CD4-positive, alpha-beta T cell treated with Interferon gamma for 1 hour (primary cell): ENCODE data around the gene GPN2.

Source experiments
- DNase-seq: peaks from one replicate; pipeline ENCODE4 v3.0.0-alpha.2; 2020

Gene GPN2

DNA sequence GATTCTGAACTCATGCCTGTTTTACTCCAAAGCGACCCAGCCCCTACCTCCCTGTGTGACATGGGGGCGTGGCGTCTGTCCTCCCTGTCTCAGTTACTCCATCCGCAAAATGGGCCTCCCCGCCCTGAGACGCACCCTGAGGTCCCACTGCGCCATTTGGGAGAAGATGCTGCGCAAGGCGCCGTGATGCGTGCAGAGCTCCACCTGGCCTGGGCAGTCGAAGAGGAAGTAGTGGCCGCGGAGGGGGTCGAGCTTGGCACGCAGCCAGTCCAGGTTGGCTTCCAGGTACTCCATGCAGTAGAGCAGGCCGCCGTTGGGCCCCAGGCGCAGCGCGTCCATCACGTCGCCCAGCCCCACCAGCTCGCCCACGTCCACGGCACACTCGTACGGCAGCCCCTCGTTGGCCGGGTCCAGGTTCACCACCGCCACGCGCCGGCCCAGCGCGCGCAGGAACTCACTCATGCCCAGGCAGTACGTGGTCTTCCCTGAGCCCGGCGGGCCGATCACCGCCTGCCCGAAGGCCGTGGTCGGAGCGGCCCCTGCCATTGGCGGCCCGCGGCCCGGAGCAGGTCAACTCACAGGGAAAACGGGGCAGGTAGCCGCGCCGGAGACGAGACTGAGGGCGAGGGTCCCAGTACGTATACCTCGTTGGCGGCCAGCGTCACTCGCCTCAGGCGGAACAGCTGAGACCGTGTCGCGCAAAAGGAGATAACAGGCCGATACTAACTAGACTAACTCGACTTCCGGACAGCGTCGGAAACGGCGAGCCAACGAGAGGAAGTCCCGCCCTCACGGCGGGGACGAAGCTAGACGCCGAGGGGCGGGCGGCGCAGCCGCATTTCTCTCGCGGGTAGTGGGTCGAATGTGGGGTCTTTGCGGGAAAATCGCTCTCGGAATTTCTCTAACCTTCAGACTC is at the start of gene GPN2:
GPN2 (minus strand) TSS at position 733 of the 916 bp plus-strand sequence; CDS start at position 546, 187 bp downstream.
- peak; percentile 78 for DNase-seq

DNA sequence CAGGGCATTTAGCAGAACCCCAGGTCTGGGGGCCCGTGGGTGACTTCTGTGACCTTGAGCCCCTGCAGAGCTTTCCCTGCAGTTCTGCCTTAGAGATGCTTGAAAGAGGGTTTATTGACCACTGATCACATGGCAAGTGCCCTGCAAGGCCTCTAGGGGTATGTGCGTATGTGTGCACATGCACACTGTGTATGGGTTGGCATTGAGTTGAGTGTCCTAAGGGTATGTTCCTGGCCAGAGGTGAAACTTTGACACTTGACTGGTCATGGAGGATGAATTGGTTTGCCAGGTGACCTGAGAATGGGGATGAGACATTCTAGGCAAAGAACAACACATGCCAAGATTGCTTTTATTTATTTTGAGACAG is 48.6 kb upstream of the GPN2 start:
- no peak for DNase-seq

- no peak for DNase-seq
These were observed 48.0 kb upstream of the GPN2 start for GRCh38 chr1:26938004-26938658.

GRCh38 chr1:26936823-26937222 is 46.7 kb upstream of the GPN2 start:
- DNase-seq = no peak

DNA sequence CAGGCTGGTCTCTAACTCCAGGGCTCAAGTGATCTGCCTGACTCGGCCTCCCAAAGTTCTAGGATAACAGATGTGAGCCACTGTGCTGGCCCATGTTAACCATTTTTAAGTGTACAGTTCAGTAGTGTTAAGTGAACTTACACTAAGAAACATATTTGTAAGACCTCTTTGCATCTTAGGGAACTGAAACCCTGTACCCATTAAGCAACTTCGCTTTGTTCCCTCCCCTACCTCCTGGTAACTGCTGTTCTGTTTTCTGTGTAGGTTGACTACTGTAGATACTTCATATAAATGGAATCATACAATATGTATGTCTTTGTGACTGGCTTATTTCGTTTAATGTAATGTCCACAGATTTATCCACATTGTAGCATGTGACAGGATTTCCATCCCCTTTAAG is 42.4 kb upstream of the GPN2 start:
- DNase-seq = no peak

GRCh38 chr1:26923711-26924110 is 33.6 kb upstream of the GPN2 start:
- DNase-seq = no peak

DNA sequence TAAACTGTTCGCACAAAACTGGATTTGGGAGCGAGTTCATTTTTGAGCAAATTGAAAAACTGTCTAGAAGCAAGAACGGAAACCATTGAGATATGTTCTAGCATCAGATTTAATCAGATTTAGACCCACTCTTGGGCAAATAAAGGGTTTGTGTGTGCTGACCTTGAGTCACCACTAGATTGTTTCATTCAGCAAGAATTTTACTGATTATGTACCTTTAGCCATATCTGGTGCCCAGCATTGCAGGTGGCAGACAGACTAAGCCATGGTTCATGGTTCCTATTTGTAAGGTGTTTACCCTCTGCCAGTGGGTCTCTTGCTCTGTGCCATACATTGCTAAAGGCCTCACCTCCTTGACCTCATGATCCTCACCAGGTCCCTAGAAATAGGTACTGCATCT is 32.8 kb upstream of the GPN2 start:
- no peak for DNase-seq

GRCh38 chr1:26922431-26922729 is 32.3 kb upstream of the GPN2 start:
- DNase-seq = no peak

DNA sequence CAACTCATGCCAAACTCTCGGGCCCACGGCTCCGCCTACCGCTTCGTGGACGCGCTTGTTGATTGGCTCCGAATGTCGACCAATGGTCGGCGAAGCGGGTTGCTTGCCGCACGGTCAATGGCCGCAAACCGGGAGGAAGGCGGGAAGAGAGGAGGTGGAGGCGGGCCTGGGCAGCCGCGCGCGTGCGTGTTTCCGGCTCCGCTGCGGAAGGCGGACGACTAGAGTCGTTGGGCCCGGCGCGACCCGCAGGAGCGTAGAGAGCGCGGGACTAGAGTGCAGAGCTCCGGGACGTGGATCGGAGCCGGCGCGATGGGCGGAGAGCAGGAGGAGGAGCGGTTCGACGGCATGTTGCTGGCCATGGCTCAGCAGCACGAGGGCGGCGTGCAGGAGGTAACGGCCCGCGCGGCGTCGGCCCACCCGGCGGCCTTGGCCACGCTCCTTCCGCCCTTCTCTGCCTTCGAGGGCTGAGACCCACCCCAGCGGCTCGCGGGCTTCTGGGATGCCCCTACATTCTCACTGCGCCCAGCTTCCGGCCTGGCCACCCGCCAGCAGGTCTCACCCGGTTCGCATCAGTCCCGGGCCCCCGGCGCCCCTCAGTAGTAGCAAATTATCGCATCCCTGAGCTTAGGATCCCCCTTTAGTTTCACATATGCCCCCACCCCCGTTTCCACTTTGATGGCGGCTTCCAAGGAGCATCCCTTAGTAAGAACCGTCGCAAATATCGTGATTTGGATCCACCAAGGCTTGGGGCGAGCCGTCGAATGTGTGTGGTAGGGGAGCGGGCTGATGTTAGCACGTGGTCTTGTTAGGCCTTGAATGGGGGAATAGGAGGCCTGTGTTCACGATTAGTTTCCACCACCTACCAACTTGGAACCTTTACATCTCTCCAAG is 31.7 kb upstream of the GPN2 start, which contains the start of gene NUDC:
NUDC (plus strand) TSS at position 204 of the 891 bp plus-strand sequence; CDS start at position 310, 106 bp downstream.
- peak; percentile 96 for DNase-seq

GRCh38 chr1:26921126-26921539 is 31.1 kb upstream of the GPN2 start:
- no peak for DNase-seq

DNA sequence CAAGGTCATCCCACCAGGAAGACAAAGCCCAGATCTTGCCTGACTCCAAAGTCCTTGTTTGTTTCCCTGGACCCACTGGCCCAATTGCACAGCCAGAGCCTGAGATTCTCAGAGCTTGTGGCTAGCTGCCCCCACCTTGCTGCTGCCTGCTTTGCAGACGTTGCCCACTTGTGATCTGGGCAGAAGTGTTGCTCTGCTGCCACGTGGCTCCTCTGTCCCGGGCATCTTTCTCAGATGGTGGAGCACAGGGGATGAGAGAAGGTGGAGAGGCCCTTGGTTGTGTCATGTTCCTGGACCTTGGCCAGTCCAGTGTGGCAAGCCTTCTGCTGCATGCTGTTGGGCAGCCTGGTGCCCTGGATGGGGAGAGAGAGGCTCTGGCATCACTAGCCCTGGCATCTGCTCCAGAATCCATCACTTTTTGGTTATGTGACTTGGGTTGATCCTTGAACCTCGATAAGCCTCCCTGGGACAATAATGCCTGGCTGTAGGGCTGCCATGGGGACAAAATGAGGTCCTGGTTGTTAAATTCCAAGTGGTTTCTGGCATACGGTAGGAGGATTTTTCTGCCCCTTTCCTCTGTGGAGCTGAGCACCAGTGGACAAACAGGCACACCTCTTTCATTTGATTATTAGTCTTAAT is 25.2 kb upstream of the GPN2 start:
- DNase-seq = no peak

DNA sequence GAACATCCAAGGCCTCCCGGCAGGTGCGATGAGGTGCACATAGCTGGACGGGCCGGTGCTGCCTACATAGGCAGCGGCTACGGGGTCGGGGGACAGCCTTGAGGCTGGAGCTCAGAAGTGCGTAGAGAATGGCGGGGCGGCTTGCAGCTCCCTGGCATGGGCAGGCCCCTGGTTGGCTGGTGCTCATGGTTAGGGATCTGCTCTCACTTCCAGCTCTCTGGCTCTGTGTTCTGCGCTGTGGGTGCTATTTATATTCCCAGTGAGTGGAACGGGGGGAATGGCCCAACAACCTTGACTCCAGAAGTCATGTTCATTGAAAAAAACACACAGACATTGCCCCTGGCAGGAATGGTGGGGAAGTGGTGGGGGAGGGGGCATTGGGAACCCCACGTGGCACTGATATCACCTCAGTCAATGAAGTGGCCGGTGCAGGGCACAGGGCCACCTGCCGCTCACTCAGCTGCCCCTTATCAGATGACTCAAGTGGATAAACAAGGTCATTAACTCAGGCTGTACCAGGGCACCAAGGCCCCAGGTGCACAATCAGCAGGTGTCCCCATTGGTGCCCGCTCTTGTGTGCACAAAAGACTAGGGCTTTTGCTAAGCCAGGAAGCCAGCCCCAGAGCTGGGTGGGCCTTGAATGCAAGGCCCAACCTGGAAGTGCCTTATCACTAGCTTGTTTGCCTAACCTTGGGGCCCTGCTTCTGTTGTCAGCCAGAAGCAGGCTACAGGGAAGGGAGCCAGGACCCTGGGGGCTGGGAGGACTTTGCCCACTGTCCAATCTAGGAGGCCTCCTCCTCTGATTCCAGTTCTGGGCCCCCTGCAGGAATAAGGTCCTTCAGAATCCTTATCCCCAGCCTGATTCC is 23.9 kb upstream of the GPN2 start, which contains the start of gene NR0B2:
NR0B2 (minus strand) TSS at position 222 of the 866 bp plus-strand sequence; CDS start at position 187, 35 bp downstream.
- no peak for DNase-seq

GRCh38 chr1:26913389-26913753 is 23.3 kb upstream of the GPN2 start:
- DNase-seq = no peak

DNA sequence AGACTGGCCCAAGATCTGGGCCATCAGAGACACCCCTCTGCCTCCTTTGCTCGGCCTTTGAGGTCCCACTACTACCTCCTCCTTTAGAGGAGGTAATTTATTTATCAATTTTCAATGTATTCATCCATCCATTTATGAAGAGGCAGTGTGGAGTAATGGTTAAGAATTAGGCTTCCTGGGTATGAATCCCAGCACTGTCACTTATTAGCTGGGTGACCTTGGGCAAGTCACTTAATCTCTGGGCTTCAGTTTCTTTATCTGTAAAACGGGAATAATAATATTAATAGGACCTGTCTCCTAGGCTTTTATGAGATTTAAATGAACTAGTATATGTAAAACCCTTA is 22.0 kb upstream of the GPN2 start:
- no peak for DNase-seq

DNA sequence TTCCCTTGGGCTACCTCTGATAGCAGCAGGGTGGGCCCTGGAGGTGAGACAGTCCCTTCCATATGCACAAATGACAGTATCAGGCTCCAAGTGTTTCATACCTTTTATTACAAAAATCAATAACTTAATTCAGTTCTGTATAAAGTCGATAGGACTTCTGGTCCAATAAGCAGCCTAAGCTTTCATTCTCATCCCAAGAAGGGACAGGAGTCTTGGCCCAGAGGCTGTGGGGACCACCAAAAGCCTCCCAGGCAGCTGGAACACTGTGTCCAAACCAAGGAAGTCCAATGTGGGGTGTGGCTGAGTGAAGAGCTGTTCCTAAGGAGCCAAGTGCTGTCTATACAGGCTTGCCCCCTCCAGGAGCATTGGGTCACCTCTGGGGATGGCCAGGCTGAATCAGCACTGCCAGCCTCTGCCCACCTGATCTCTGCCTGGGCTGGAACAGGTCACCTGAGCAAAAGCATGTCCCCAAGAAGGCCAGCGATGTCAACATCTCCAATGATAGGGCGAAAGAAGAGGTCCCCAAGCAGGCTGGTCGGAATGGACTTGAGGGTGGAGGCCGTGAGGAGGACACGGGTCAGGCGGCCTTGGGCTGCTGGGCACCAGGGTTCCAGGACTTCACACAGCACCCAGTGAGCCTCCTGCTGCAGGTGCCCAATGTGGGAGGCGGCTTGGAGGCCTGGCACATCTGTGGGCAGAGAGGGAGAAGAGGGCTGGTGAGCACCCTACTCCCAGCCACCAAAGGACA is 21.5 kb upstream of the GPN2 start:
- no peak for DNase-seq

DNA sequence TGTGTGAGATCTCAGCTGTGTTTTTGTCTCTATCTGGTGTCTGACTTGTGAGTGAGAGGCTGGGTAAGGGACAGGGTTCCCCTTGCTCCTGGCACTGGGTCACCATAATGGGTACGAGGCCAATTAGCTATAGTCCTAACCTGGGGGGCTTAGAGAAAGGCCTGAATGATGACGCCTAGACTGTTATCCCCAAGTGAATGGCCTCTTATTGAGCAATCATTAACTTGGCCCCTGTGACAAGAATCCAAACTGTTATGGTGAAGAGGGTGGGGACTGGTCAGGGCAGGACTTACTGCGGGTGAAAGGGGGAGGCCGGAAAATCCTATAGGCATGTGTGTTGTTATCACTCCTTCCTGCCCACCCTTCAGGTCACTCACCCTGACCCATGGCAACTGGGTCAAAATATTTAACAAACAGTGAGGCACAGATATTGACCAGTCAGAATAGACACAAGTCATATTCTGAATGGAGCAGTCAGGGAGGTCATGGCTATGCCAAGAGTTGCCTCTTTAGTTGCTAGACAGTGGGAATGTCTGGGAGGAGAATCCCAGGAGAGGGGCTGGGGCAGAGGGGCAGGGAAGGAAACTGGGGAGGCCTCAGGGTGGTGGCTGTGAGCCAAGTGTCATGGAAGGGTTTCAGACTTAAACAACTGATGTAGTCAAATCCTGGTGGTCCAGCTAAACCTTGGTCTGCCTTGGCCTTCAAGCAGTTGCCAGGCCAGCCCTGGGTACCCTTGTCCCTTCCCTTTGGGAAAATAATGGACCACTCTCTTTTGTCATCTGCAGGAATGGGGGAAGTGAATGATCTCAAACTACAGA is 20.5 kb upstream of the GPN2 start:
- DNase-seq = no peak

DNA sequence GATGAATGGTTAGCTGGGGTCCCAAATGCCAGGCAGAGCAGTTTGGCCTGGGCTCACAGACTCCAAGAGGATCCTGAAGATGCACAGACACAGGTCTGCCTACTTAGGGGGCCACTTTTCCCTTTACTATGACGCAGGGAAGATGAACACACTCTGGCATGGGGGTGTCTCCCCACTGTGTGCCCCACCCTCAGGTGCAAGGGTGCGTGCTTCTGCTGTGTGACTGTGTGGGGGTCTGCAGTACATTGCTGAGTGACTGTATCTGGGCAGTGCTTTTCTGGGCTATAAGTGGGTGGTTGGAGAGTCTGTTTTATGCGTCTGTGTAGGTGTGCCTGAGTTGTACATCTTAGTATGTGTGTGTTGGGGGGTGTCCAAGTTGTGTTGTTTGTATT is 19.9 kb upstream of the GPN2 start:
- DNase-seq = no peak

GRCh38 chr1:26907071-26907917 is 17.2 kb upstream of the GPN2 start:
- DNase-seq = no peak

DNA sequence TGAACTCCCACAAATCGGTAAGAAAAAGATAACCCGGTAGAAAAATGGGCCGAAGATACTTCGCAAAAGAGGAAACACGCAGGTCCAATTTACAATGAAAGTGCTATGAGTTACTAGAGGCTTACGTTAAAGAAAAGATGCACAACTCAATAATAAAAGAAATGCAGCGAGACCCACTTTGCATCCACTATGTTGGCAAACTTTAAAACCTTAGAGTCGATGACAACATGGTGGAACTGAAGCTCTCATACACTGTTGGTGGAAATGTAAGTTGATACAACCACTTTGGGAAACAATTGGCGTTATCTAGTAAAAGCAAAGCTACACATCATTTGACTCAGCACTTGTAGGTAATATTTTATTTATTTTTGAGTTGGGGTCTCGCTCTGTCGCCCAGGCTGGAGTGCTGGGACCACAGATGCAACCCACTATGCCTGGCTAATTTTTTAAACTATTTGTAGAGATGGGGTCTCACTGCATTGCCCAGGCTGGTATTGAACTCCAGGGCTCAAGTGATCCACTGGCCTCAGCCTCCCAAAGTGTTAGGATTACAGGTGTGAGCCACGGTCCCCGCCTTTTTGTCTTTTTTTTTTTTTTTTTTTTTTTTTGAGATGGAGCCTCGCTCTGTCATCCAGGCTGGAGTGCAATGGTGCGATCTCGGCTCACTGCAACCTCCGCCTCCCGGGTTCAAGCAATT is 10.9 kb upstream of the GPN2 start:
- no peak for DNase-seq
